GM12864 (cell line): ENCODE measurements around the gene TCIRG1.

Source experiments
- DNase-seq: peaks from one replicate; pipeline ENCODE4 v3.0.0-alpha.2; 2011; ENCODE audit warnings: low read depth
- H3K4me3 ChIP-seq: 2 replicates; pipeline ENCODE4 v1.5.1; 2011; ENCODE audit warnings: mild to moderate bottlenecking, low read depth, low read length, control low read depth
- TF ChIP-seq, protein P1 (sequence below): IDR thresholded peaks from 2 replicates; pipeline ENCODE4 v1.5.1; 2011; ENCODE audit warnings: low read depth, mild to moderate bottlenecking, moderate library complexity, low read length, control low read depth, inconsistent platforms; ENCODE audit errors: missing control alignments

TCIRG1 gene

DNA sequence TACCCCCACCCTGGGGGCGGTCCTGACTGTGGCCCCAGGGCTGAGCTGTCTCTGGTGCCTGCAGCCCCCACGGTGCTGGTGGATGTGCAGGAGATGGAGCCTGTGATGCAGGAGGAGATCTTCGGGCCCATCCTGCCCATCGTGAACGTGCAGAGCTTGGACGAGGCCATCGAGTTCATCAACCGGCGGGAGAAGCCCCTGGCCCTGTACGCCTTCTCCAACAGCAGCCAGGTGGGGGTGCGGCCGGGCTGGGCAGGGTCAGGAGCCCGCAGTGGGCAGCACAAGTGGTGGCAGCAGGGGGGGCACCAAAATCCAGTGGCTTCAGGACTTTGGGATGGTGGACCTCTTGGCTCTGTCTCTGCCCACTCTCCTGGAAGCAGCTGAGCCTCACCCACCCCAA lies 16.3 kb upstream of the TCIRG1 start:
- DNase-seq = no peak
- TF ChIP-seq, protein P1, sequence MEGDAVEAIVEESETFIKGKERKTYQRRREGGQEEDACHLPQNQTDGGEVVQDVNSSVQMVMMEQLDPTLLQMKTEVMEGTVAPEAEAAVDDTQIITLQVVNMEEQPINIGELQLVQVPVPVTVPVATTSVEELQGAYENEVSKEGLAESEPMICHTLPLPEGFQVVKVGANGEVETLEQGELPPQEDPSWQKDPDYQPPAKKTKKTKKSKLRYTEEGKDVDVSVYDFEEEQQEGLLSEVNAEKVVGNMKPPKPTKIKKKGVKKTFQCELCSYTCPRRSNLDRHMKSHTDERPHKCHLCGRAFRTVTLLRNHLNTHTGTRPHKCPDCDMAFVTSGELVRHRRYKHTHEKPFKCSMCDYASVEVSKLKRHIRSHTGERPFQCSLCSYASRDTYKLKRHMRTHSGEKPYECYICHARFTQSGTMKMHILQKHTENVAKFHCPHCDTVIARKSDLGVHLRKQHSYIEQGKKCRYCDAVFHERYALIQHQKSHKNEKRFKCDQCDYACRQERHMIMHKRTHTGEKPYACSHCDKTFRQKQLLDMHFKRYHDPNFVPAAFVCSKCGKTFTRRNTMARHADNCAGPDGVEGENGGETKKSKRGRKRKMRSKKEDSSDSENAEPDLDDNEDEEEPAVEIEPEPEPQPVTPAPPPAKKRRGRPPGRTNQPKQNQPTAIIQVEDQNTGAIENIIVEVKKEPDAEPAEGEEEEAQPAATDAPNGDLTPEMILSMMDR = no peak
- no peak overlapping the region for H3K4me3 ChIP-seq

DNA sequence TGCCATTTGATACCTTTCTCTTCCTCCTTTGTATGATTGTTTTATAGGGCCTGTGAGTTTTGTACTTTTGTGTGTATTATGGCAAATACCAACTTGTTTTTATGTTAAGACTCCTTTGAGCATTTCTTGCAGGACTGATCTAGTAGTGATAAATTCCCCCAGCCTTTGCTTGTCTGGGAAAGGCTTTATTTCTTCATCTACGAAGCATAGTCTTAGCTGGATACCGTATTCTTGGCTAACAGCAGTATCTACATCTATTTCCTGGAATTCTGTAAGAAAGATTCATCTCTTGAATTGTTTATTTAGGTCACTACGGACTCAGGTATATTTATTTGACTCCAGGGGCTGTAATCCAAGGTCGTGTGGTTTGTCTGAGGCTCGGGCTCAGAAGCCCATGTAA lies 14.3 kb upstream of the TCIRG1 start:
- TF ChIP-seq, protein P1 = no peak
- DNase-seq = no peak

DNA sequence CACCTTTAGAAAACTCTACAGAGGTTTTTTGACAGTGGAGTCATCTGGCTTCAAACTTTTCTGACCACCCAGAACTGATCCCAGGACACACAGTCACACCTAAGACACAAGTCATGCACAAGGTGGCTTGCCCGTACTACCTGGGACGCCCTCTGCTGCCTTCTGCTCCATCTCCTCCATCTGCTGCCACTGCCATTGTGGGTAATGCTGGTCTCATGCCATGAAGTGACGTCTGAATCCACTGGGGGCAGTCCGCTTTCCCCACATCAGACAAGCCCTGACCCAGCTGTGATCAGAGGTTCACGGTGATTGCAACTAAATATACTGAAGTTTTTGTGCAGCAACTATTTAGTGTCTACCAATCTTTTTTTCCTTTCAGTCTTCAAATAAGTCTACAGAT lies 13.8 kb upstream of the TCIRG1 start:
- H3K4me3 ChIP-seq = no peak overlapping the region
- TF ChIP-seq, protein P1 = peak; percentile 28
- DNase-seq = no peak

More for the DNA sequence above, 14.3 kb upstream of the TCIRG1 start:
- no peak overlapping the region for H3K4me3 ChIP-seq

DNA sequence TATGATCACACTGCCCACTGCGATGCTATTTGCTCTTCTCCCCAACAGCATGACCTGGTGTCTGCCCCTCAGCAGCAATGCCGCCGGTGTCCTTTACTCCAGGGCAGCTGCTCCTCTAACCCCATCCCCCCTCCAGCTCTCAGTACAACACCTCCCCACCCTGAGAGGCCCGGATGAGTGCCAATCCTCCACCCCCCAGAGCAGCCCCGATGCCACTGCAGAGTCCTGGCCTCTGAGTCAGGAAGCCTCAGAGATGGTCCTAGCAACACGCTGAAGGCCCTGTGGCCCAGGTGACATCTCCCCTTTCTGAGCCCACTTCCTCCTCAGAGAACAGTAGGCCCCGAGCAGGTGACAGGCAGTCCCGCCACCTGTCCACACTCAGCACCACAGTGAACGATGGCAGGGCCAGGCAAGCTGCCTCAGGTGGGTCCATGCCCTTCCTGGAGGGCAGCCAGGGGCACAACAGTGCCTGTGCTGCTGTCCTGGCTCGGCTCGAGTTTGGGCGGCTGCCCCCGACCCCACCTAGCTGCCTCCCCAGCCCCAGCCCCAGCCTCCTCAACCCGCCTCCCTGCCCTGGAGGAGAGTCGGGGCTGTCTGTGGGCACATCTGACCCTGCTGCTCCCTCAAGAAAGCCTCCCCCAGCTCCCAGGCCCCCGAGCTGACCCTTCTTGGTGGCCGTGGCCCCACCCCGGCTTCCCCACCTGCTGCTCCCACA lies 12.3 kb upstream of the TCIRG1 start:
- no peak overlapping the region for H3K4me3 ChIP-seq
- no peak for DNase-seq
- TF ChIP-seq, protein P1 = no peak

DNA sequence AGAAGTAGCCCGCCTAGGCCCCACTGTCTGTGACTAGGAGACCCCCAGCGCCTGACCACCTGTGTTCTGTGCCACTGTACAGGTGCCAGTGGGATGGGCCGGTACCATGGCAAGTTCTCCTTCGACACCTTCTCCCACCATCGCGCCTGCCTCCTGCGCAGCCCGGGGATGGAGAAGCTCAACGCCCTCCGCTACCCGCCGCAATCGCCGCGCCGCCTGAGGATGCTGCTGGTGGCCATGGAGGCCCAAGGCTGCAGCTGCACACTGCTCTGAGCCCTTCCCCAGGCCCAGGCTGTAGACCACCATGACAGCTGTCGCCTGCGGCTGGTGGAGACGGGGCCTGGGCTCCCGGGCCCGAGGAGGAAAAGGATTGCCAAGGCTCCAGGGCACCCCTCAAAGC lies 11.2 kb upstream of the TCIRG1 start:
- DNase-seq = no peak
- TF ChIP-seq, protein P1 = no peak

DNA sequence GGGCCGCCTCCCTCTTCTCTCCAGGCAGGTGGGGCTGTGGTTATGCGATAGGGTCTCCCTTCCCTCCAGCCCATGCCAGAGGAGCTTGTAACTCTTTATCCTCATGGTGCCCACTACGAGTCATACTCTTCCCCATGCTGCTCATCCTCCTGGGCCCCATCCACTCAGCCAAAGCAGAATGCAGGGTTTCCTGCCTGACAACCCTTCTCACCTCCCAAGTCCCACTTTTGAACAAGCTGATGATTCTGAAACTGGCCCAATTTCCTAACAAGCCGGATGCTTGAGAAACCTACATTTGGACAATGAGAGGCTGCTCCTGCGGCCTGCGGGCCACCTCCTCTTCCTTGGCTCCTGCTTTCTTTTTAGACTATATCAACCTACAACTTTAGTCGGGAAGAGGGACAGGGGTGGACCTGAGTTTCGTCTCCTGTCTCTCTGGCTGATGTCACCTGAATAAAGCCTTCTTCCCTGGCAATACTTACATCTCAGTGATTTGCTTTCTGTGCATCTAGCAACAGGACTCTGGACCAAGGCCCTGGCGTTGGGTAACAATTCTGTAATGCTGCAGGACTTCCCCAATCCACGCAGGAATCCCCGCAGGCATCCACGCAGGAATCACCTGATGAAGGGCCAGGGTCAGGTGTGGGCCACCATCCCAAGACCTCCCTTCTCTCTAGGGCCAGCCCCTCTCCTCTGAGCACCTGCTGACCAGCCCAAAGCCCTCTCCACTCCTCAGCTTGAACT lies 9.9 kb upstream of the TCIRG1 start:
- no peak for DNase-seq
- peak overlapping the region; percentile 61 for H3K4me3 ChIP-seq

More for the DNA sequence above, 11.2 kb upstream of the TCIRG1 start:
- H3K4me3 ChIP-seq = no peak overlapping the region

More for the DNA sequence above, 9.9 kb upstream of the TCIRG1 start:
- TF ChIP-seq, protein P1 = no peak
